Fibroblast of villous mesenchyme (primary cell): ENCODE measurements around the gene RFT1. TPM values are rescaled to one million over a fixed set of nuclear protein-coding genes. Genes with fewer than 3 reads are reported as not detected.

Experiments
- DNase-seq: peaks from one replicate; pipeline ENCODE4 v3.0.0-alpha.2; 2010; ENCODE audit warnings: low read depth
- H3K4me3 ChIP-seq: 2 replicates; pipeline ENCODE4 v1.5.1; 2011; ENCODE audit warnings: low read depth, mild to moderate bottlenecking, low read length
- total RNA-seq: library from RNA; depleted of rRNA; stranded (reverse); fragments of >200 nt; gene quantifications from 2 replicates; pipeline ENCODE4 v1.2.3, GENCODE V29; 2012
- TF ChIP-seq, protein P1 (sequence below): IDR thresholded peaks from 2 replicates; pipeline ENCODE4 v1.5.1; 2012; ENCODE audit warnings: low read depth, mild to moderate bottlenecking, low read length; ENCODE audit not compliant: insufficient read depth

Gene RFT1, protein sequence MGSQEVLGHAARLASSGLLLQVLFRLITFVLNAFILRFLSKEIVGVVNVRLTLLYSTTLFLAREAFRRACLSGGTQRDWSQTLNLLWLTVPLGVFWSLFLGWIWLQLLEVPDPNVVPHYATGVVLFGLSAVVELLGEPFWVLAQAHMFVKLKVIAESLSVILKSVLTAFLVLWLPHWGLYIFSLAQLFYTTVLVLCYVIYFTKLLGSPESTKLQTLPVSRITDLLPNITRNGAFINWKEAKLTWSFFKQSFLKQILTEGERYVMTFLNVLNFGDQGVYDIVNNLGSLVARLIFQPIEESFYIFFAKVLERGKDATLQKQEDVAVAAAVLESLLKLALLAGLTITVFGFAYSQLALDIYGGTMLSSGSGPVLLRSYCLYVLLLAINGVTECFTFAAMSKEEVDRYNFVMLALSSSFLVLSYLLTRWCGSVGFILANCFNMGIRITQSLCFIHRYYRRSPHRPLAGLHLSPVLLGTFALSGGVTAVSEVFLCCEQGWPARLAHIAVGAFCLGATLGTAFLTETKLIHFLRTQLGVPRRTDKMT
- 9.0 and 13.4 TPM in 2 replicates for total RNA-seq

DNA sequence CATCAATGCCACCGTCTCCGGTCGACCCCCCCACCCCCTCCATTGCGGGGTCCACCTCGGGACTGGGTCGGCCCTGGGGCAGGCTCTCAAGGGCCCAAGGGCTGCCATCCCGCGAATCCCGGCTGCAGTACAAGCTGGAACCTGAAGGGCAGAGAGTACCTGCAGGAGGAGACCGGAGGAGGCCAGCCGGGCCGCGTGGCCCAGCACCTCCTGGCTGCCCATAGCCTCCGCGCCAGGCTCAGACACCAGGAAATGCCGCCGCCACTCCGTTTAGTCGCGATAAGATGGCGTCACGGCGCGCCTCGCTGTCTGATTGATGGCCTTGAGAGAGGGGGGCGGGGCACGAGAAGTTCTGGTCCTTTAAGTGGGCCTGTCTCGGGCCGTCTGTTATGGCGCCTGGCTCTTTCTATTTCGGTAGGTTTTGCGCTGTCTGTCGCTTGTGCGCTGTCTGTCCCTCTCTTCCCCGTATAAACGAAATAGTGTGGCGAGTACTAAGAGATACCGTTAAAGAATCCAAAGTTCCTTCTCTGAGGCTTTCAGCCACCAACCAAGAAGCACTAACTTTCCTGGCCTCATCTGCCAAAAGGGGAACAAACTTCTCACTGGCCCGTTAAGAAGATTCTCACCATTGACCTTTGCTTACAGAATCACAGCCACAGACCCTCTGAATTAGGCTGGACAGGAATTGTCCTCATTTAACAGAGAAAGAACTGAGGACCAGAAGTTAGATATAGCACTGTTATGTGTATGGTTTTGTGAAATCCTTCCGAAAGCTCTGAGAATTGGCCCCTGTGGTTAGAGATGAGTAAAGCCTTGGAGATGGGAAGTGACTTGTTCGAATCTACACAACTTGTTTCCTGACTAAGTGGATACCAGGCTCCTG, at the start of gene RFT1:
TSS of gene RFT1 (minus strand) at position 257 of the 883 bp plus-strand sequence. CDS start at position 222, 35 bp downstream.
- TF ChIP-seq, protein P1, sequence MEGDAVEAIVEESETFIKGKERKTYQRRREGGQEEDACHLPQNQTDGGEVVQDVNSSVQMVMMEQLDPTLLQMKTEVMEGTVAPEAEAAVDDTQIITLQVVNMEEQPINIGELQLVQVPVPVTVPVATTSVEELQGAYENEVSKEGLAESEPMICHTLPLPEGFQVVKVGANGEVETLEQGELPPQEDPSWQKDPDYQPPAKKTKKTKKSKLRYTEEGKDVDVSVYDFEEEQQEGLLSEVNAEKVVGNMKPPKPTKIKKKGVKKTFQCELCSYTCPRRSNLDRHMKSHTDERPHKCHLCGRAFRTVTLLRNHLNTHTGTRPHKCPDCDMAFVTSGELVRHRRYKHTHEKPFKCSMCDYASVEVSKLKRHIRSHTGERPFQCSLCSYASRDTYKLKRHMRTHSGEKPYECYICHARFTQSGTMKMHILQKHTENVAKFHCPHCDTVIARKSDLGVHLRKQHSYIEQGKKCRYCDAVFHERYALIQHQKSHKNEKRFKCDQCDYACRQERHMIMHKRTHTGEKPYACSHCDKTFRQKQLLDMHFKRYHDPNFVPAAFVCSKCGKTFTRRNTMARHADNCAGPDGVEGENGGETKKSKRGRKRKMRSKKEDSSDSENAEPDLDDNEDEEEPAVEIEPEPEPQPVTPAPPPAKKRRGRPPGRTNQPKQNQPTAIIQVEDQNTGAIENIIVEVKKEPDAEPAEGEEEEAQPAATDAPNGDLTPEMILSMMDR = peak; percentile 15
- peak; percentile 98 for DNase-seq

DNA sequence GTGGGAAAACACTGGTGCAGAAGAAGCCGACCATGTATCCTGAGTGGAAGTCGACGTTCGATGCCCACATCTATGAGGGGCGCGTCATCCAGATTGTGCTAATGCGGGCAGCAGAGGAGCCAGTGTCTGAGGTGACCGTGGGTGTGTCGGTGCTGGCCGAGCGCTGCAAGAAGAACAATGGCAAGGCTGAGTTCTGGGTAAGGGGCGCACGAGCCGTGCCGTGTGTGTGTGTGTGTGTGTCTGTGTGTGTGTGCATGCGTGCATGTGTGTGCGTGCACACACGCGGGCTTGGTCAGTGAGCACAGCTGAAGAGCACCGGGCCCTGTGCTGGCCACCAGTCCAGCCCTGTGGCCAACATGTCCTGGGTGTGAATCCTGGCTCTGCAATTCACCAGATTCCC, 49.3 kb upstream of the RFT1 start:
- no peak overlapping the region for H3K4me3 ChIP-seq
- no peak for DNase-seq
- TF ChIP-seq, protein P1 = no peak

More for the DNA sequence above, at the start of gene RFT1:
- H3K4me3 ChIP-seq = peak within 1 kb of the TSS; percentile 97

DNA sequence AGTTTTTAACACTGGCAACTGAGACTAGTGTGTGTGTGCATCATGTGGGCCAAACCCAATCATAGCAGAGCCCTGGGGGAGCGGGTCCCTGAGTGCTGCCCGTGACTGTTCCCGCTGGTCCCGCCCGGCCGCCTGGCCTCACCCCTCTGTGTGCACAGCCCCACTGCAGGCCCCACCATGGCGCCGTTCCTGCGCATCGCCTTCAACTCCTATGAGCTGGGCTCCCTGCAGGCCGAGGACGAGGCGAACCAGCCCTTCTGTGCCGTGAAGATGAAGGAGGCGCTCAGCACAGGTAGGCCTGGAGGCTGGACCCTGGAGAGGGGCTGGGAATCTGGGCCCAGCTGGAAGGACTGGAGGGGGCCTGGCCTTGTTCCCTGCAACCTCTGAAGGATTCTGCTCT, 48.0 kb upstream of the RFT1 start:
- H3K4me3 ChIP-seq = no peak overlapping the region
- TF ChIP-seq, protein P1 = no peak
- DNase-seq = no peak

DNA sequence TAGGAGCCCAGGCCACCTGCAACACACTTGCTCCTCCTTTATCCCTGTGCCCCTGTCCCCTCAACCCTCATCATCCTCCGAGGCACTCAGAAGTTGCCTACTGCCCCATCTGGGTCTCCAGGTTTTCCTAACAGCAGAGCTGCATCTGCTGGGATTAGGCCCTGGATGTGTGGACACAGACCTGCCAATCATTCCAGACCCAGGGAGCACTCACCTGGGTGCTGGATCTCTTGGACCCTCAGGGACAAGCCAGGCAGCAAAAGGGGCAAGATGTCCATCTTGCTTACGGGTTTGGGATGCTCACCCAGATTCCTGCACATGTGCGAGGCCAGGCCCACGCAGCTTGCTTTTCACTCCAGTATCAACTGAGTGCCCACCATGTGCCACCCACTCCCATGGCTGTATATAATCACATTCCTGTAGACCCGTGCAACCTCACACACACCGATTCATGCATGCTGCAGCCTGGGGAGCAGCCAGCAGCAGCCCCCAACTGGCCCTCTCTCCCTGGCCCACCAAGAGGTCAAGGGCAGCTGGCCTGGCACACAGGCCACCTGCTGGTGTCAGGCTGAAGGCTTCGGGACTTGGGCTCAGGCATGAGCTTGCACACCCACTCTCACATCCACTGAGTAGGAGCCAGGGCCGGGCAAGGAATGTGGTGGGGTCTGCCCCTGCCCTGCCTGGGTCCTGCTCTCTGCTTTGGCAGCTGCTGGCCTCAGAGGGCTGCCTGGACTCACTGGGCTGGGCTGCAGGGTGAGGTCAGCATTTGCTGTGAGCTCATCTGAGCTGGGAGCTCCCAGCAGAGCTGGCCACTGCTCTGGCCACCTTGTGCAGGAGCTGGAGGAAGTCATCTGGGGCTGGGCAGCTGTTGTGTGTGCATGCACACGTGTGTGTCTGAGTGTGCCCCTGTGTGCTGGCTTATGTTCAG, 45.6 kb upstream of the RFT1 start:
- H3K4me3 ChIP-seq = no peak overlapping the region
- no peak for DNase-seq
- TF ChIP-seq, protein P1 = no peak

DNA sequence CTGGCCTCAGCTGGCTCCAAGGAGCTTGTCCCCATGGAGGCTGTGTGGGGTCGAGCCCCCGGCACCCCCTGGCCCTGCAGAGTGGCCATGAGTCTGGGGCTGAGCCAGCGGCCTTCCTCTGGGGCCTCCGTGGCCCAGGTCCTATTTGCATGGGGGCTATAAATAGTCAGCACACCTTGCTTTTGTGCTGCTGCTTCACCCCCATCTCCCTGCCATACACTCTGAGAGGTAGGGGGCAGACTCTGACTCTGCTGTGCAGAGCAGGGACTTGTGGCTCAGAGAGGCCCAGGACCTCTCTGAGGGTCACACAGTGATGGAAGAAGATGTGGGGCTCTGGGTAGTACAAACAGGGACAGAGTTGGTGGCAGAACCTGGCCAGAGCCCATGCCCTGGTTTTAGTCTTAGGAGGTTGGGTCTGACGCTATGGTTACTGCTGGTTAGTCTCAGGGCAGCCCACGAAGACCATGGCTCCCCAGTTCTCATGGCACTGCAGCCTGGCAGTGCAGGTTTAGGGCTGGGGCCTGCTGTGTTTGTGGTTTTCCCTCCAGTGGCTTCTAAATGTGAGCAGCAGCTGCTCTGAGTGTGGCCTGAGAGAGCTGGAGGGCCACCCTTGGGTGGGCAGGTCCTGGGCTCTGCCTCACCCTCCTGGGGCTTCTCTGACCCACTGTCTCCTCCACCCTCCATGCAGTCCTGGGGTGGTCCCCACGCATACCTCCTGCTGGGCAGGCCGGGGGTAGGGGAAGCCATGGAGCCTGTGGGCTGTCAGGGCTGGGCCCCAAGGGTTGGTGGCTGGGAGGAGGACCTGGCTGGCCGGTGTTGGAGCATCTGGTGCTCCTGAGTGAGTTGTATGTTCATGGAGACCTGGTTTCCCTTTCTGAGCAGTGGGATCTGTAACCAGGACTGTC, 44.4 kb upstream of the RFT1 start:
- no peak for DNase-seq
- no peak overlapping the region for H3K4me3 ChIP-seq
- TF ChIP-seq, protein P1 = no peak
